ENCODE data around the gene GMPPA.

Gene GMPPA

GRCh38 chr2:219540784-219541504, 42.3 kb downstream of the GMPPA start:
- no peak for DNase-seq

GRCh38 chr2:219541611-219542180, 43.0 kb downstream of the GMPPA start:
- peak; percentile 91 for DNase-seq

GRCh38 chr2:219542931-219543595, 44.4 kb downstream of the GMPPA start:
- no peak for DNase-seq

- peak; percentile 96 for DNase-seq
These were observed 45.1 kb downstream of the GMPPA start, which contains the start of the genes CHPF and TMEM198 for GRCh38 chr2:219543596-219544358. CHPF (minus strand) TSS chr2:219543809; CDS start chr2:219543538, 271 bp downstream. TMEM198 (plus strand) TSS chr2:219544028; CDS start chr2:219544728, 700 bp downstream.

GRCh38 chr2:219544567-219544966, 45.9 kb downstream of the GMPPA start:
- no peak for DNase-seq

- no peak for DNase-seq
These were observed 46.7 kb downstream of the GMPPA start for GRCh38 chr2:219545295-219545942.

GRCh38 chr2:219545943-219546352, 47.3 kb downstream of the GMPPA start:
- DNase-seq: no peak

- DNase-seq: no peak
These were observed 48.9 kb downstream of the GMPPA start for GRCh38 chr2:219547621-219548020.

GRCh38 chr2:219548990-219549389, 50.3 kb downstream of the GMPPA start:
- no peak for DNase-seq

- DNase-seq: no peak
These were observed 50.9 kb downstream of the GMPPA start for GRCh38 chr2:219549619-219550018.

- peak; percentile 17 for DNase-seq
These were observed 53.0 kb downstream of the GMPPA start for GRCh38 chr2:219551441-219552381.

- peak; percentile 79 for DNase-seq
These were observed 53.9 kb downstream of the GMPPA start for GRCh38 chr2:219552382-219553167.

GRCh38 chr2:219553168-219553417, 54.4 kb downstream of the GMPPA start:
- DNase-seq: no peak

- no peak for DNase-seq
These were observed 54.8 kb downstream of the GMPPA start for GRCh38 chr2:219553463-219553963.

GRCh38 chr2:219554350-219554749, 55.7 kb downstream of the GMPPA start:
- DNase-seq: no peak

- DNase-seq: no peak
These were observed 57.3 kb downstream of the GMPPA start for GRCh38 chr2:219555956-219556355.

- no peak for DNase-seq
These were observed 57.7 kb downstream of the GMPPA start for GRCh38 chr2:219556413-219556812.
